ENCODE results near the gene B4GALNT4.

Gene B4GALNT4

DNA sequence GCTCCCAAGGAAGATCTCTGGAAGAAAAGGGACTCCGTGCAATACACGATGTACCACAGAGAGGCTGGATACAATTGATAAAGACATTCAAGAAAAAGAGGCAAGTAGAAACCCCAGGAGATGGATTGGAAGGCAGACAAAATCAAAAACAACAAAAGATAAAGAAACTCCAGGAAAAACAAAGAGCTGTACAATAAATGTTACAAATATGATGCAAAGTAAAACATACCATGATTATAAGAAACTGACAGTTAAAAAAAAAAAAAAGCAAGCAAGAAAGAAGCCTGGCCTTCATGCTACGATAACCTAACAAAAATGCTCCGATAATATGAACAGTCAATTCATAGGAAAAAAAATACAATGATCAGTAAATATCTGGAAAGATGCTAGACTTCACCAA lies 56.0 kb downstream of the B4GALNT4 start:
- DNase-seq = no peak

DNA sequence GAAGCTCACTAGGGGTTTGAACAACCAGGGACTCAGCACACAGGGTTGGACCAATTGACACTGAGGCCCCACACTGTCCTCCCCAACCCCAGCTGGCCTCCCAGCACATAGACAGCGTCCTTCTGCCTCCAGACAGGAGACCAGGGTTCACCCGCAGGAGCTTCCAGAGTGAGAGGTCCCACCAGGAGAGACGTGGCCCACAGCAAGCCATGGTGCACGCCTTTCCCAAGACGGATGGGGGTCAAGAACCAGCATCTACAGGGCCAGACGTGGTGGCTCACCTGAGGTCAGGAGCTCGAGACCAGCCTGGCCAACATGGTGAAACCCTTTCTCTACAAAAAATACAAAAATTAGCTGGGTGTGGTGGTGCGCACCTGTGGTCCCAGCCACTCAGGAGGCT lies 57.6 kb downstream of the B4GALNT4 start:
- DNase-seq = no peak

DNA sequence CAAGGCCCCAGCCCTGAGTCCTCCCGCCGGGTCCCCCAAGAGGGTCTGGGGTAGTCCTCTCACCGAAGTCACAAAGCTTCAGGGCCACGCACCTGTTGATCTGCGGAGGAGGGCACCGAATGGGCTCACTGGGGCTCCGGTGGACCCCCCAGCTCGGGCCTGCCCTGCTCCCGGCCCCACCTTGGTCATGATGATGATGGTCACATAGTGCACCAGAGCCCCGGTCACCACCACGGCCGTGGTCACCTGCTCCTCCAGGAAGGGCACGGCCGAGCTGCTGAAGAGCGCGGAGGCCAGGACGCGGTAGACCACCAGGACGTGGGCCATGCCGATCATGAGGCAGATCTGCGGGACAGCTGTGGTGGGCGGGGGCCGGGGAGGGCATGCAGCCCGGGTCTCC lies 59.0 kb downstream of the B4GALNT4 start:
- DNase-seq = no peak

DNA sequence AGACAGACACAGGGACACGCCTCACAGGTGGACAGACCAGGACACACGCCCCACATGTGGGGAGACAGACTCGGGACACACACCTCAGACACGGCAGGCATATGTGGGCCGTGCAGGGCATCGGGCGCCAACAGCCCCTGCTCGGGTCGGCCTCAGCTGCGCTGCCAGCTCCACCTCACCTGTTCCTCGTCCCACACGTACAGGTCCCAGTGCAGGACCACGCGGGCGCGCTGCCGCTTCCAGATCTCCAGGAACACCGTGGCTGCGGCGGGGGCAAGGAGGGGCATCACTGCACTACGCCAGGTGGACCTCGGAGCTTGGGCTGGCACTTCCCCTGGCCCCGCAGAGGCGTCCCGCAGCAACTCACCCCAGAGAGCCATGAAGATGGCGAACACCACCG lies 60.1 kb downstream of the B4GALNT4 start:
- no peak for DNase-seq

DNA sequence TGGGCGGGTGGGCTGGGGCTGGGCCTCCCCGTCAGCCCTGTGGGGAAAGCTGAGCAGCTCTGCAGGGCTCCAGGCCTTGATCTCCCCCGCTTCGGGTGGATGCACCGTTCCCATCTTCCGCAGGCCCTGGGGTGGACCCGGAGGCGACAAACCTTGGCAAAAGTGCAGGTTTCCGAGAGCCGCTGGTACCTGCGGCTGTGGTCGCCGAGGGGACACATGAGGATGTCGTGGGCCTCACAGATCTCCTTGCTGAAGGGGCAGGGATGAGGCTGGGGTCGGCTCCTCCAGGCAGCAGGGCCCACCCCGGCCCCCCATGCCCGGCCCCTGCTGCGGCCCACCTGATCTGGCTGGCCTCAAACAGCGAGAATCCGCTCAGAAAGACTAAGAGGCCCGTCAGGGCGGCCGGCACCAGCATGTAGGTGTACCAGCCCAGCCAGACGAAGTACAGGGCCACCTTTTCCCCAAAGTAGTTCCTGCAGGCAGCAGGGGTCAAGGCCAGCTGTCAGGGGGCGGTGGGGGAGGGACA lies 60.7 kb downstream of the B4GALNT4 start:
- DNase-seq = no peak

All from activated T-cell treated with anti-CD3 and anti-CD28 coated beads for 4 hours (primary cell).